CD4-positive, alpha-beta T cell treated with Interleukin-12 subunit alpha and Interleukin-12 subunit beta, for 1 hour (primary cell): ENCODE data around the gene TMEM92.
"Not testable (repeated sequence)": the region's sequence is repeated elsewhere in the genome, so short reads cannot be mapped to it uniquely, and the experiment has no call there.

ENCODE experiments used
- DNase-seq: peaks from one replicate; pipeline ENCODE4 v3.0.0-alpha.2; 2020

The TMEM92 gene

DNA sequence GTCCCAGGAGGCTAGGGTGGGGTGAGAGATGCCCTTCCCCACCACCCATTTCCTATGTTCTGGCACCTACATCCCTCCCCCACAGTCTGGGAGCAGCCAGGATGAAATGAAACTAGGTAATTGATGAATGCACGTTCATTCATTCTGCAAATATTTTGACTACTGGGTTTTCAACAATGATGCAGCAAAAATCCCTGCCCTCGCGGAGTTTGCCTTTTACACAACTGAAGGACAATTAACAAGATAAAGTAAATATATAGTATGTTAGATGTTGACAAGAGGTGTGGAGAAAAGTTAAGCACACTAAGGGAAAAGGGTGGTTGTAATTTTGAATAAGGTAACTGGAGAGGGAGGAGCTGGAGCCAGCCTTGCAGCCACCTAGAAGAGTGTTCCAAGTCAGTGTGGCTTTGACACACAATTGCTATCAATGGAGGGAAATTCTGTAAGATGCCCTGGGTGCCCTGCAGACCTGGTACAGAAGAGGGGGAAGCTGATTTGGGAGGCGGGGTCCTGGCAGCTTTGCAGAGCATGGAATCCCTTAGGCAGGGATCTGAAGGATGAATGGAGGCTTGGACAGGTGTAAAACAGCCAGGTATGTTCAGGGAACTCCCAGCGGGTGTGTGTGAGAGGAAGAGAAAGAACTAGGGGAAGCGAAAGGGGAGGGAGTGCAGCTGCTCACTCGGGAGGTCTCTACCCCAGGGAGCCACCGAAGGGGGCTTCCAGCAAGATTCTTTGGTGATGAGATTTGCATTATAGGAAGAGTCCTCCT, 2.5 kb downstream of the TMEM92 start:
- no peak for DNase-seq

DNA sequence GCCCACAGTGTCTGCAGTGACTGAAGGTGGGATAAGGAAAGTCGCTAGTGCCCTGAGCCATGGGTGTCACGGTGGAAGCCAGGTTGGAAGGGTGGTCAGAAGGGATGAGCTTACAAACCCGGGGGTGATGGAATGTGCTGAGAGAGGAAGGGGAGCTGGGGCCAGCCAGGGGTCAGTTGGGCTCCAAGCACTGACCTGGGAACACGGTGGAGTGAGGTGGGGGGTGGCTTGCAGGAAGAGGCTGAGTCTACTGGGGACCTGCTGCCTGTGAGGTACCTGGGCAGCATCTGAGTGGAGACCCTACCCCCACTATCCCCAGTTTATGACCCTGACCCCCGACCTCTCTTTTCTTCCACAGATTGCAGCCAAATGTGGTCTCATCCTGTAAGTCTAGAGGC, 3.1 kb downstream of the TMEM92 start:
- no peak for DNase-seq

DNA sequence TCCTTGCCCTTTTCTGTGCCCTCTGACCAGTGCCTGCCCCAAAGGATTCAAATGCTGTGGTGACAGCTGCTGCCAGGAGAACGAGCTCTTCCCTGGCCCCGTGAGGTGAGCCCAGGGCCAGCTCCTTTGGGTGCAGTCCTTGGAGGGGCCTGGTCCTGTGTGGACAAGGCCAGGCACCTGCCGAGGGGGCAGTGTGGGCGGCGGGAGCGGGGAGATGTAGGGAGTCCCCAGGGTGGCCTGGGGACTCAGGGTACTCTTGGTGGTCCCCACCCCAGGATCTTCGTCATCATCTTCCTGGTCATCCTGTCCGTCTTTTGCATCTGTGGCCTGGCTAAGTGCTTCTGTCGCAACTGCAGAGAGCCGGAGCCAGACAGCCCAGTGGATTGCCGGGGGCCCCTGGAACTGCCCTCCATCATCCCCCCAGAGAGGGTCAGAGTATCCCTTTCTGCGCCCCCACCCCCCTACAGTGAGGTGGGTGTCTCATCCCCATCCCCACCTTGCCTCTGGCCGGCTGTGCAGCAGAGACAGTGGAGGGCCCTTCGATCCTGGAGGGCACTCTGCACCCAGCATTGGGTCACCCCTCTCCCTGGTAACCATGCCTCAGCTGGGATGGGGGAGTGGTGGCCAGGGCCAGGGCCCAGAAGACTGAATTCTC, 4.4 kb downstream of the TMEM92 start:
- DNase-seq = no peak

DNA sequence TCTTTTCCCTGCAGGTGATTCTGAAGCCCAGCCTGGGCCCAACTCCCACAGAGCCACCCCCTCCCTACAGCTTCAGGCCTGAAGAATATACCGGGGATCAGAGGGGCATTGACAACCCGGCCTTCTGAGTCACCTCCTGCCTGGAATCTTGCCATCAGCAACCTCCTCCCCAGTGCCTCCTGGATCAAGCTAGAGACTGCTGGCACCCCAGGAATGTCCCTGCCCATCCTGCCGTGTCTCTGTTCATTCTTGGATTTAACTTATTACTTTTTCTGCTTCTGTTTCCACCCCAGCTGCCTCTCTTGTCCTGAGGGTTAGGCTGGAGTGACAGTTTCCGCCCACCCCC, 4.9 kb downstream of the TMEM92 start:
- no peak for DNase-seq

DNA sequence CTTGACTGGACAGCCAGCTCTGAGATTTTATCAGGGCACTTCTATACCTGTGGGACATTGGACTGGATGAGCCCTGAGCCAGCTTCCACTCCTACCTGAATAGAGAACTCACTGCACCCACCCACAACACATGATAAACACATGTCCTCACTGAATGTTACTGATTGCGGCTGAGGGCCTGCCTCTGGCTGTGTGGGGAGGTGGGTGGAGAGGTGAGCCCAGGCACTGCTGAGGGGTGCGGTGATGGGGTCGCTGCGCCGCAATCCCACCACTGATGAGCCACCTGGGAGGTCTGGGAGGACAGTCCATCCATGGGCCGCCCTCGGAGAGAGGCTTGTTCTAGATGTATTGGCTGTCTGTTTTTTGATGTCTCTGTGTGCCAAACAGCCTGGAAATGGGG, 5.4 kb downstream of the TMEM92 start:
- no peak for DNase-seq

DNA sequence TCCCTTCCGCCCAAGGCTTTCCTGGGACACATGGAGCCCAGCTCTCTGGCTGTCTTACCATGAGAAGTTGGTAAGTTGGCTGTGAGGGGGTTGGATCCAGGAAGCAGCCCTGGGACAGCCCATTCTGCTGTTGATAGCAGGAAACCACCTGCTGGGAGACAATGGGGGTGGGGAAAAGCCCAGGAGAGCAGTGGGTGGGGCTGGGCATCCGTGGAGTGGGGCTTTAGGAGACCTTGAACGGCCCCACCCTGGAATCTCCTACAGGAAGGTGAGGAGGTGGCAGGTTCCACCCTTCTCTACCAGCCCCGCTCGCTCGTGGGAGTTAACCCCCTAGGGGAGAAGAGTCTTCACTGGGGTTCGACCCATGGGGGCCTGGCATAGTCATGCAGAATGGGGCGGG, 5.8 kb downstream of the TMEM92 start:
- DNase-seq = no peak

DNA sequence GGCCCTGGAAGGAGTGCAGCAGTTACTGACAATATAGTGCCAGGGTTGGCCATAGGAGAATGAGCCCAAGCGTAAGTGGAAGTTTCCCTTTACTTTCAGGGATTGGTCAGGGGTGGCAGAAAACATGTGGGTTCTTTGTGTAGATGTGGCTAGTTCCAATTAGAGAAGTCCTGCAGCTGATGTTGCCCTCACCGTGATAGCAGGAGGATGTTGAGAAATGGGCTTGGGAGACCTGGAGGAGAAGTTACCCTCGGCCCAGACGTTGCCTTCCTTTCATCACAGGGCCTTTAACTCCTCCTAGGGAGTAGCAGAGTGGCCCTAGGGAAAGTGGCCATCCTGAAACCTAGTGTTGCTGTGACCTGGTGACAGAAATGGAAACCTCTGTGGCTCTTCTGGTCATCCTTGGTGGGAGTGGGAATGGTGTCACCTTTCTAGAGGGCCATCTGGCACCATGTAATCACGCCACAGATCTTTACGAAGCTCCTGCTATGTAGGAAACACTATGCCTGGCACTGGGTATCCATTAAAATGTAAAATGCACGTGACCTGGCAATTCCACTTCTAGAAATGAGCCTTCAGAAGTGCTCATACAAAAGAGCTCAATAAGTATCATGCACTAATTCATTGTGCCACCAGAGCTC, 6.7 kb downstream of the TMEM92 start:
- no peak for DNase-seq

DNA sequence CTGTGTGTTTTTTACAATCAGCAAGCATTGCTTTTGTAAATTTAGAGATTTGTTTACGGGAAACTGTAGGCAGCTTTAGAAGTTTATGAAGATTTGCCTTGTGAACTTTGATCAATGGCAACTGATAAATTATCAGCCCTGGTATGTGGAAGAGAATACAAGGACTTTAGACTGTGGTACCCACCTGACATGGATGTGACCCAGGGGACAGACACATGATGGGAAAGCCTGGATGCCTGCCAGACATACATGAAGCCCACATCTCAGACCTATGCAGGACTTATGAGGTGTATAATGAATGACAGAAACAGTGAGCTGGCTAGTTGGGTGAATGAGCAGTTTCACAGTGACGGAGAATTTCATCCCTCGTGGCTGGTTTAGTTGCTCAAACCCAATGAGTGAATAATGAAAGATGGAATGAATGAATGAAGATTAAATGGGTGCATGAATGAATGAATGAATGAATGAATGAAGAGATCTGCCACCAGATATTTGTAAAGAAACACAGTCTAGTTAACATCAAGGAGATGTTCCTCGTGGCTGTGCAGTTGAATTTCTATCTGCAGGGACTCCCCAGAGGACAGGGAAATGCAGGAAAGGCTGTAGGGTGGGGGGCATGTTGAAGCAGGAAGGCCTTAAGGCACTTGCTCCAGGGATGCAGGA, 7.6 kb downstream of the TMEM92 start:
- no peak for DNase-seq

DNA sequence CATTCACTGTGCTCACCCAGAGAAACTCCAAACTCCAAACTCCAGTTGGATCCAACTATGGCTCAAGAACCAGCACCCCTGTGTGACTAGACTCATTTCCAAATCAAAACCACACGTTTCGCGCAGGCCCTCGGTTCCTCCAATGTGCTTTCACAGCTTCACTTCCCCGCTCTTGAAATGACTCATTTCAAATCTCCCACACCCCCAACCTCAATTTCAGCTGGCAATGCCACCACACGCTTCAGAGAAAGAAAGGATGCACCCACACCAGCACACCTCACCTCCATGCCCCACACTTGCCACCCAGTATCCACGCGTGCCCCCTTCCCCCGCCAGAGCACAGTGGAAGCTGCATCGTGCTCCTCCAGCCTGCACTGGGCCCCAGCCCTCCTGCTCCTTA, 9.0 kb downstream of the TMEM92 start:
- DNase-seq = no peak

DNA sequence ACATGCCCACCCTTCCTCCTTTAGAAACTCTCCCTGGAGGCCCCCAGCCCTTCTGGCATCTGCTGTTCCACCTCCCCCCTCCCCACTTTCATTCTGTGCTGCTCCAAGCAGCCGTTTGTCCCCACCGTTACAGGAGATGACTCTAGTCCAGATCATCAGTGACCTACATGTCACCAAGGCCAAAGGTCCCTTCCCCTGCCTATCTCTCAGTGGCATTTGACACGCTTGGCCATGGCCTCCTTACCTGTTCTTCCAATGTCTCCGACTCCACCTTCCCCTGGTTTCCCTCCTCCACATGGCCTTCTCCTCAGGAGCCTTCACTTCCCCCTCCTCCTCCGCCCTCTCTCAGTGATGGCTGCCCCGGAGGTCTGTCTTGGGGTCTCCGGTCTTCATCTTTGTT, 9.4 kb downstream of the TMEM92 start:
- DNase-seq = no peak

DNA sequence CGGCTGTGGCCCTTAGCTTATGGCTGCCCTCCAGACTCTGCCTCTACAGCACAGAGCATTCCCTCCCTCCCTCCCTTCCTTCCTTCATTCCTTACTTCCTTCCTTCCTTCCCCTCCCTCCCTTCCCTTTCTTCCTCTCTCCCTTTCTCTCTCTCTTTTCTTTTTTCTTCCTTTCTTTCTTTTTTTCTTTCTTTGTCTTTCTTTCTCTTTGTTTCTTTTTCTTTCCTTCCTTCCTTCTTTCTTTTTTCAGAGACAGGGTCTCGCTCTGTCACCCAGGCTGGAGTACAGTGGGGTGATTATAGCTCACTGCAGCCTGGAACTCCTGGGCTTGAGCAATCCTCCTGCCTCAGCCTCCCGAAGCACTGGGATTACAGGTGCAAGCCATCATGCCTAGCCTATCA, 11.7 kb downstream of the TMEM92 start:
- DNase-seq = no peak

DNA sequence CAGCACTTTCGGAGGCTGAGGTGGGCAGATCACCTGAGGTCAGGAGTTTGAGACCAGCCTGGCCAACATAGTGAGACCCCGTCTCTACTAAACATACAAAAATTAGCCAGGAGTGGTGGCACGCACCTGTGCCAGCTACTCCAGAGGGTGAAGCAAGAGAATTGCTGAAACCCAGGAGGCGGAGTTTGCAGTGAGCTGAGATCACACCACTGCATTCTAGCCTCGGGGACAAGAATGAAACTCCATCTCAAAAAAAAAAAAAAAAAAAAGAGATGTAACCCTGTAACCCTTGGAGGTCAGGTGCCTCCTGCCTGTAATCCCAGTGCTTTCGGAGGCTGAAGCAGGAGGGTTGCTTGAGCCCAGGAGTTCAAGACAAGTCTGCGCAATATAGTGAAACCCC, 13.0 kb downstream of the TMEM92 start:
- DNase-seq = not testable (repeated sequence)

DNA sequence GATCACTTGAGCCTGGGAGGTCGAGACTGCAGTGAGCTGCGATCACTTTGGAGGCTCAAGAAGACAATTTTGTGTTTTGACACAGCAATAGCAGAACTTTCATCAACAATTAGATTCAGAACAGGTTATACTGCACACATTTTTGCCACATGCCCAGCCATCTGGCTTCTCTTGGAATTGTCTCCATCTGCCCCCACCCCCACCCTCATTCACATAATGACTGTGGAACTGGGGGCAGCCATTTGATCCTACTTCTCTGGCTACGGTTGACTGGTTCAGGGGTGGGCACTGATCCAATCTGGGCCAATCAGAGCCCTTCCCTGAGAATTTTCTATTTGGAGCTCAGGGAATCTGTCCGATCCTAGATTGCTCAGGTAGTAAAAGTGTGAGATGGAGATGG, 14.0 kb downstream of the TMEM92 start:
- no peak for DNase-seq

DNA sequence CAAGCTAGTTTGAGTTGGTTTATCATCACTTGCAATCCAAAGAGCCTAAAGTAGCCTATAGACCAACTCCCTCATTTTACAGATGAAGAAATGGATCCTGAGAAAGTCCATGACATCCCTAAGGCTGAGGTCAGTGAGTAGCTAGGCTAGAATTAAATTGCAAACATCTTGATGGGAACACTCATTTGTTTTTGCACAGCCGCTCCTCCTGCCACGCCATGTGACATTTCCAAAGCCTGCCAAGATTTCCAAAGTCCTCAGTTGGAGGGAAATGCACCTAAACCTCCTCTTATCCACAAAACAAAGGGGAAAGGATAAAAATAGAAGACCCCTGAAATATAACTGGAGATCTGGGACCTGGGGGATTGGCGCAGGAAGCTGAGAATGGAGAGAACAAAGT, 15.0 kb downstream of the TMEM92 start:
- no peak for DNase-seq

DNA sequence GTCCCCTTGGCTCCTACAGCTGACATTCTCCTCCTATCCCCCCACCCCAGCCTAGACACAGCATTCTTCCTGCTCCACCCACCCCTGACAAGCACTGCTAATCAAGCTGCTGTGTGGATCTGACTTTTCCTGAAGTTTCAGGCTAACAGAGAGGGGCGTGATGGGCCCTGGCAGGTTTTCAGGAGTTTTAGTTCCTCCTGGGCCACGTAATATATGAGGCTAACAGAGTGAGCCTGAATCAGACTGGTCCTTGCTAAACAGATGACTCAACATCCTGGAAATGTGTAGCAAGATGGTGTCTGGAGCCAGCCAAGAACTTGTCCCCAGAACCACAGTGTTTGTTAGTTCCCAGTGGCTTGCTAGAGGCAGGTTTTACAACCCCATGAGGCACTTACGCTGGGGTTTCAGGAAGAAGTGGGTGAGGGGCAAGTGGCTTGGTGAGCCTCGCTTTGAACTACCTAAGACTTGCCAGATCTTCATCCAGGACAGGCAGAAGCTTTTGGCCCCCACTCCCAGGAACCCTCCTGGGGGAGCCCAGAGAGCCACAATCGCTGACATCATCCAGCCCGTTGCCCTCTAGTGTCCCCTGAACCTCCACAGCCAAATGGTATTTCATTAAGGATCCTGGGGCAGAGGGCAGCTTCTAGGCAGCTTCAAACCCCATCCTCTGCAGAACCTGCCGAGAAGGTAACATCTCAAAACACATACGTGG, 15.9 kb downstream of the TMEM92 start:
- DNase-seq = peak; percentile 11

DNA sequence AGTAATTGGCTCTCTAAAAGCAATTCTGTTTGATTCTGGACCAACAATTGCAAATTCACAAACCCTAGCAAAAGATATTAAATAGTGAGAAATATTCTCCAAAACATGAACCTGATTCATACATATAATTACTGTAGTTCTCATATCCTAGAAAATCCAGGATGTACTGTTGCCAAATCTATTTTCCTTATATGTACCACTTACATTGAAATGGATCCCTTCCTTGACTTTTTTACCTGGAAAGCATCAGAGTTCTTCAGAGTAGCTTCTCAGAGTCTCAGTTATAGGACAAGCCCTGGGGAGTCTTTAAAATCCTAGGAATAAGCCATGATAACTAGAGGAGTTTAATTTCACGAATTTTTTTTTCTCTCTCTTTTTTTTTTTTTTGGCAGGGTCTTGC, 16.7 kb downstream of the TMEM92 start:
- no peak for DNase-seq

DNA sequence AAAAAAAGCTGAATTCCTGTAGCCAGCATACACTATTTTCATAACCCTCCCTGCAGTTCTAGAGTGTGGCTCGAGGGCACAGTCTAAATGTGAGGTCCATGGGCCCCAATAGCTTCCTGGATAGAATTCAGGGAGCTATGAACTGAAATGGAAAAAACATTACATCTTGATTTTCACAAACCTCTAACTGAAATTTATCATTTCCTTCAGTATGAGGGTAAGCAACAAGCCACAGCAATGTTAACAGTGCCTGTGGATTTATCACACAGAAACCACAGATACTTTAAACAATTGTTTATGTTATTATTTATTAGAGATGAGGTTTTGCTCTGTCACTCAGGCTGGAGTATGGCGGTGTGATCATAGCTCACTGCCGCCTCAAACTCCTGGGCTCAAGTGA, 18.2 kb downstream of the TMEM92 start:
- DNase-seq = no peak

DNA sequence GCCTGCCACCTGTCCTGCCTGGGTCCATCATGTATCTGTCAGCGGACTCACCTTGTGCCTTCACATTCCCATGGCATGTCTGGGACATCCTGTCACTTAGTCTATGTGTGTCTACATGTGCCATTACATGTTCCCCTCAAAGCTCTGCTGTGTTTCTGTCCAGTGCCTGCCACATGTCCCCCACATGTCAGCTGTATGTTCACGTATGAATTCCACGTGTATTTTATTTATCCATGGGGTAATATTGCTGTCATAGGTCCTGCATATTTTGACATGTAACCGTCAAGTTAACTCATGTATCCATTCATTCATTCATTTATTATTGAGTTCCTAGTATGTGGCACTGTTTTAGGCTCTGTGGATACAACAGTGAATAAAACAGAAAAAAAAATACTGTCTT, 20.8 kb downstream of the TMEM92 start:
- no peak for DNase-seq

DNA sequence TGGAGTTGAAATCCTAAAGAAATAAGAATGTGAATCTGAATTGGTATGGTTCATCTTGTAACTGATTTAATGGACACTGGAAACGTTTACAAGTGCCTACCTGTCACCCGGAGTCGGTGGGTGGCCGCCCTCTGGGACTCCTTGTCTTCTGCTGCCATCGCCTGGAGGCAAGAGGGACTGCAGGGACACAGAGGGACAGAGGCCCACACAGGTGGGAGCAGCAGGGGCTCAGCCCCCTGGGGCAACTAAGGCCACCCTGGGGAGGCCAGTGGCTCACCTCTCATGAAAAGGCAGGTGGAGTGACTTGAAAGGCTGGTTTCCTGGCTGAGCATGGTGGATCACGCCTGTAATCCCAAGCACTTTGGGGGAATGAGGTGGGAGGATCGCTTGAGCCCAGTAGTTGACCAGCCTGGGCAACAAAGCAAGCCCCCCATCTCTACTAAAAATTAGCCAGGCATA, 23.2 kb downstream of the TMEM92 start:
- DNase-seq = peak; percentile 80

DNA sequence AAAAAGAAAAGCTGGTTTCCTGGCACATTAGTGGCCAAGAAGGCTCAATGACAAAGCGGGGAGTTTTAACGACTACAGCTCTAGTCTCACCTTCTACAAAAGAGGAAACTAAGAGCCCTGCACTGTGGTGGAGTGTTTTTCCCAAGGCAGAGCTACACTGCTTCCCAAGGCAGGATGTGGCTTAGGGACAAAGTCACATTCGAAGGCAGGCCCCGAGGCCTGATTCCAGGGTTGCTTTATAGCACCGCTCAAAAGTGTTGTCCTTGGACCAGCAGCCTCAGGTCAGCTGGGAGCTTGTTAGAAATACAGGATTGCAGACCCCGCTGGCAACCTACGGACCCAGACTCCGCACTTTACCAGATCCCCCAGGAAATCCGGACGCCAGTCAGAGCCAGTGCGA, 23.8 kb downstream of the TMEM92 start:
- no peak for DNase-seq

DNA sequence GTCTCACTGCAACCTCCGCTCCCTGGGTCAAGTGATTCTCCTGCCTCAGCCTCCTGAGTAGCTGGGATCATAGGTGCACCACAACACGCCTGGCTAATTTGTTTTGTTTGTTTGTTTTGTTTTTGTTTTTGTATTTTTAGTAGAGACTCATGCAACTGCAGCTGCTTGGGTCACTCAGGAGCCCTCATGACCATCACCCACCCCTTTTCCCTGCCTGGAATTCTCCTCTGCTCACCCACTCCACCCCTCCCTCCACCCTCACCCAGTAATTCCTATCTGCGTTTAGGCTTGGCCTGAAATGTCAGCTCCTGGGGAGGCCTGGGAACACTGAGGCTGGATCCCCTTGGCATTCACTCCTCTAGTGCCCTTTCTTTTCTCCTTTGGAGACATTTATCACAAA, 25.5 kb downstream of the TMEM92 start:
- no peak for DNase-seq

DNA sequence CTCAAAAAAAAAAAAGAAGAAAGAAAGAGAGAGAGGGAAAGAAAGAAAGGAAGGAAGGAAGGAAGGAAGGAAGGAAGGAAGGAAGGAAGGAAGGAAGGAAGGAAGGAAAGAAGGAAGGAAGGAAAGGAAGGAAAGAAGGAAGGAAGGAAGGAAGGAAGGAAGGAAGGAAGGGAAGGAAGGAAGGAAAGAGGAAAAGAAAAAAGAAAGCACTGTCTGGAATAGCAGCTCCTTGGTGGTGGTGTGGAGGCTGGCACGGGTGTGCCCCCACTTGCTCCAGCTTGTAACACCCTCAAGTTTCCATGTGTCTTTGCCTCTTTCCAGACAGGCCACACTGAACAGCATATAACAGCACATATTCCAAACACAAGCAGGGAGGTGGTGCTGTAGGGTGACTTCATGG, 26.6 kb downstream of the TMEM92 start:
- DNase-seq = not testable (repeated sequence)

DNA sequence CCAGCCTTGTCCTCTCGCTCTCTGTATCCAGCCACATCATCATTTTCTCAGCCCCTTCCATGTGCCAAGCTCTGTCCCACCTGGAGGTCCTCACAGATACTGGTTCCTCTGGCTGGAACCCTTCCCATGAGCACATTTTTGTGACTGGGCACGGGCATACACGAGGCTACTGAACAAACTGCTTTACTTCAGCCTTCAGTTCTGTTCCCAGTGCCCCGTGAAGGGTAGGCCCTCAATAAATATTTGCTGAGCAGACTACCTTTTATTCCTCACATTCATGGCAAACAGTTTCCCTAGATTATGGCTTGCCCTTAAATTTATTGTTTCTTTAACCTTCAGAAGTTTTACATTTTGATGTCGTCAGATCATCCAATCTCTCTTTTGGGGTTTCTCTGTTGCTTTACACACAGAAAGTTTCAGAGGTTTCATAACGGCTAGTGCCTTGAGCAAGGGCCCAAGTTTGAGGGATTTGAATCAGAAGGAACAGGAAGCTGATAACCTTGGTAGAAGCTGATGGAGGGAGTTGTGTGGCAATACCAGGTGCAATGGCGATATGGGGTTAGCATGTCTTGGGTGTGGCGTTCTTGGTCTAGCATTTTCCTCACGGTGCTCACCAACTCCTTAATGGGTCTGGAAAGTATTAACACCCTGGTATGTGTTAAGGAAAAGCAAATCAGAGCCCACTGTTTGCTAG, 27.8 kb downstream of the TMEM92 start:
- DNase-seq = no peak
